HUES64 (cell line): ENCODE data around the gene RFX5. TPM values are rescaled to one million over a fixed set of nuclear protein-coding genes. Genes with fewer than 3 reads are reported as not detected.
A peak's percentile ranks its signal among the peaks of the same experiment; 100 is the strongest.
"Not testable (repeated sequence)": the region's sequence is repeated elsewhere in the genome, so short reads cannot be mapped to it uniquely, and the experiment has no call there.

Experiments used
- H3K27ac ChIP-seq: 2 replicates; pipeline ENCODE4 v1.7.0; 2013; ENCODE audit warnings: low read depth, low read length, inconsistent platforms
- H3K27me3 ChIP-seq: 2 replicates; pipeline ENCODE4 v1.6.1; 2013; ENCODE audit warnings: mild to moderate bottlenecking, low read length; ENCODE audit not compliant: insufficient read depth
- H3K36me3 ChIP-seq: 2 replicates; pipeline ENCODE4 v1.6.1; 2013; ENCODE audit warnings: mild to moderate bottlenecking, low read length; ENCODE audit not compliant: insufficient read depth
- H3K4me1 ChIP-seq: 2 replicates; pipeline ENCODE4 v1.6.1; 2013; ENCODE audit warnings: mild to moderate bottlenecking, low read length, moderate library complexity; ENCODE audit not compliant: insufficient read depth
- H3K4me3 ChIP-seq: 2 replicates; pipeline ENCODE4 v1.5.1; 2013; ENCODE audit warnings: mild to moderate bottlenecking, low read length, moderate library complexity
- H3K9ac ChIP-seq: 2 replicates; pipeline ENCODE4 v1.6.1; 2013; ENCODE audit warnings: mild to moderate bottlenecking, low read depth, low read length
- H3K9me3 ChIP-seq: 2 replicates; pipeline ENCODE4 v1.6.1; 2013; ENCODE audit warnings: low read depth, low read length; ENCODE audit not compliant: insufficient read depth
- WGBS: fragments of 150-250, 120-280 bp; methylation state at CpG from one replicate; pipeline ENCODE4 v1.1.7; 2013; ENCODE audit warnings: missing lambda C conversion rate; 5-methylcytosine and 5-hydroxymethylcytosine counted together
- polyA plus RNA-seq, 2 experiments: library from polyadenylated mRNA; stranded (reverse); fragments of 50-300 nt; gene quantifications; one replicate each; pipeline ENCODE4 v1.2.3, GENCODE V29; 2013

The RFX5 gene
- polyA plus RNA-seq (2013, experiment 1 of 2): 32.0 TPM
- 37.3 TPM for polyA plus RNA-seq (2013, experiment 2 of 2)

DNA sequence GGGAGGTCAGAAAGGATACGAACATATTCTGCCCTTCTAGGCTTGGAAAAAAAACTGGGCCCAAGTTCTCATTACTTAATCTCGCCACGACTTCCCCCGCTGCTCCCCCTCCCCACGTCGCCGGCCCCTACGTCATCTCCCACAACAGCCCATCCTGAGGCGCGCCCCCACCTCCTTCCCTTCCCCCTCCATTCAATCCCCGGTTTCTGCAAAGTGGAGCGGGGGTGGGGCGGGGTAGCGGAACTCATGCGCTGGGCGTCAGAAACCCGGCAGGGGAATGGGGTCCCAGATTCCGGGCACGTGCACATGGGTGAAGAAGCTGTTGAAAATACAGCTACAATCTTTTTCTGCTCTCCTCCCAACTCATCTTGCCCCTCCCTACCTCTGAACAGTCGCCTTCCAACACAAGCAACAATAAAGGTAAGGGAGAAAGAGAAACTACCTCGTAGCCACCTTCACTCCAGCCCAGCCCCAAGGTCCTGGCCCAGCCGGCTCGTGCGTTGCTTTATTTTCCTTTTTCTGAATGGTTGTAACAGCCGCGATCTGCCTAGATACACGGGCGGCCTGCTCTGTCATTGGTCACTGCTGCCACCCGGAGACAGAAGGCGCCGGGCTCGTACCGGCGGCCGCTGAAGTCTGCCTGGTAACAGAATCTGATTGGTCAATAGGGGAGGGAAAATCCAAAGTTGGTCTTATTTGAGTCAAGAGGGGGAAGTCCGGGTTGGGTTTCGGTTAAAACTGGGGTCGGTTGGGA lies at the start of gene RFX5:
Gene RFX5, minus strand, starts transcription at position 484 of the 754 bp plus-strand sequence. CDS start 932 bp downstream, outside the sequence.
- peak within 1 kb of the TSS; percentile 99 for H3K27ac ChIP-seq
- H3K9me3 ChIP-seq: peaks cover 10% of the 10 kb centered on the region
- H3K9ac ChIP-seq: peak within 1 kb of the TSS; percentile 97
- H3K4me1 ChIP-seq: peaks cover 16% of the 10 kb centered on the region
- H3K36me3 ChIP-seq: peaks cover 38% of the 10 kb centered on the region
- under 1% methylated on average over 36 of the region's 38 CpGs for WGBS
- H3K27me3 ChIP-seq: no peaks in the 10 kb centered on the region
- peak within 1 kb of the TSS; percentile 80 for H3K4me3 ChIP-seq

DNA sequence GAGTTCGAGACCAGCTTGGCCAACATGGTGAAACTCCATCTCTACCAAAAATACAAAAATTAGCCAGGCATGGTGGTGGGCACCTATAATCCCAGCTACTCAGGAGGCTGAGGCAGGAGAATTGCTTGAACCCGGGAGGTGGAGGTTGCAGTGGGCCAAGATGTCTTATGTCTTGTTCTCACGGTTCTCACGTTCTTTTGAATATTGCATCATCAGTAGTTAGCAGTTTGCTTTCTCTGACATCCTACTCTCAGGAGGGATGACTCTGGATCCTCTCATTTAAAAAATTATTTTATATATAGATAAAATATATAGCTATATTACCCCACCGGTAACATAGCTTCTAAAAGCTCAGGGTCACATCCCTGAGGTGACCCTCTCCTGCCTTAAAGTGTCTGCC lies 49.2 kb upstream of the RFX5 start:
- H3K36me3 ChIP-seq, H3K9me3 ChIP-seq: not testable (repeated sequence)
- WGBS: 97% methylated on average over 5 of the region's 5 CpGs

DNA sequence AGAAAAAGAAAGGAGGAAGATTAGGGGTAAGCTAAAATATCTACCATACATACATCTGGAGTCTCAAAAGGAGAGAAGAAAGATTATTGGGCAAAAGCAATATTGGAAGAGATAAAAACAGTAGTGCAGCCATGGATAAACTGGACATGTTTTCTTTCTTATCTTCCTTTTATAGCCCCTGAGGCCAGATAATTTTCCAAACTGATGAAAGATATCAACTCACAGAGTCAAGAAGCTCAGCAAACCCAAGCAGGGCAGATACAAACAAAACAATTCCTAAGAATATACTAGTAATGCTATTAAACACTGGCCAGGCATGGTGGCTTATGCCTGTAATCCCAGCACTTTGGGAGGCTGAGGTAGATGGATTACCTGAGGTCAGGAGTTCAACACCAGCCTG lies 46.5 kb upstream of the RFX5 start:
- Histone ChIP-seq H3K9me3 (no peaks in the 10 kb centered on the region), H3K27ac (no peak overlapping the region), H3K36me3 (no peaks in the 10 kb centered on the region), H3K9ac (no peak overlapping the region), H3K27me3 (no peaks in the 10 kb centered on the region), H3K4me1 (no peaks in the 10 kb centered on the region), H3K4me3 (no peak overlapping the region)

More for the DNA sequence above, 49.2 kb upstream of the RFX5 start:
- H3K27me3 ChIP-seq, H3K4me3 ChIP-seq, H3K9ac ChIP-seq, H3K4me1 ChIP-seq, H3K27ac ChIP-seq: not testable (repeated sequence)

DNA sequence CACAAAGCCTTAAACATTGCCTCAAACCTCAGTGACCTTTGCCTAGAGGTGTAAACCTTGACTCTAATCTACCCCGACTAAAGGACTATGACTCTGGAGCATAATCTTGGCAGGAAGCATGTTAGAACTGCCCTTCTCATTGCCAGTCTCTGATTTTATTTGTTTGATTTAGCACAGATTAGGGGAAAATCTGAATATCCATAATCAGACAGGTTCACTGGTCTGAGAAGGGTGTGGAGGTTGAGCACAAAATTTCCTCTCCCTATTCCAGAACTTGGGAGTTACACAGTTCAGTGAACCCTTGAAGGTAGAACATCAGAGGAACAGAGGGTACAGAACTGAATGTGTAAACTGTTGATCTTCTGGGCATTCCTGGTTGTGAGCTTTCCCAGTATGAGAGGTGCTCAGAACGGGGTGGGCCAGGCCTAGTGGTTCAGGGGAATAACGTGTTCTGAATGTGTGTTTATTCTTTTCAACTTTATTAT lies 44.1 kb upstream of the RFX5 start:
- WGBS: 93% methylated on average over 2 of the region's 3 CpGs
- Histone ChIP-seq H3K4me3 (no peak overlapping the region), H3K9ac (no peak overlapping the region), H3K27me3 (no peaks in the 10 kb centered on the region), H3K4me1 (no peaks in the 10 kb centered on the region), H3K36me3 (no peaks in the 10 kb centered on the region), H3K27ac (no peak overlapping the region), H3K9me3 (no peaks in the 10 kb centered on the region)

GRCh38 chr1:151390221-151391078 lies 43.4 kb upstream of the RFX5 start:
- H3K4me1 ChIP-seq, H3K27me3 ChIP-seq, H3K36me3 ChIP-seq, H3K27ac ChIP-seq, H3K4me3 ChIP-seq, H3K9ac ChIP-seq, H3K9me3 ChIP-seq: not testable (repeated sequence)
- 96% methylated on average over 19 of the region's 22 CpGs for WGBS

- H3K9ac ChIP-seq: no peak overlapping the region
- 78% methylated on average over 2 of the region's 2 CpGs for WGBS
Observed at GRCh38 chr1:151386002-151386401, 39.0 kb upstream of the RFX5 start.

DNA sequence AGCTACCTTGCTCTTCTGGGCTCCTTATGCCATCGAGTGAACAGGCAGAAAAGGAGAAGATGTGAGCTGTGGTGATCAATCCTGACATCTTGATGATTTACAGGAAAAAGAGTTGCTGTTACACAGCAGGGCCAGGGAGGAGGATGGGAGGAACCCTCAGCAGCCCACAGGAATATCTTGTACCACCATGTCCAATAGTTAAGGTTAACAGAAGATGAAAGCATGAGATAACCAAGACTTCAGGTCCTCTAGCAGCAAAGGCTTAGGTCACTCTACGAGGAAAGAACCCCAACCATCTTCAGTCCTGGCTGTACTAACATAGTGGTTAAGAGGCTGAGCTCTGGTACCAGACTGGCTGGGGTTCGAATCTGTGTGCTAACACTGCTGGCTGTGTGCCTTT lies 37.5 kb upstream of the RFX5 start:
- 93% methylated on average over 3 of the region's 3 CpGs for WGBS
- no peaks in the 10 kb centered on the region for H3K27me3 ChIP-seq
- no peak overlapping the region for H3K9ac ChIP-seq

More at GRCh38 chr1:151386002-151386401, 39.0 kb upstream of the RFX5 start:
- Histone ChIP-seq H3K9me3 (no peaks in the 10 kb centered on the region), H3K27me3 (no peaks in the 10 kb centered on the region), H3K36me3 (no peaks in the 10 kb centered on the region), H3K4me1 (no peaks in the 10 kb centered on the region), H3K27ac (no peak overlapping the region), H3K4me3 (no peak overlapping the region)

GRCh38 chr1:151377150-151377884 lies 30.3 kb upstream of the RFX5 start:
- H3K27ac ChIP-seq: no peak overlapping the region
- H3K9me3 ChIP-seq: no peaks in the 10 kb centered on the region
- WGBS: 90% methylated on average over 3 of the region's 3 CpGs

More for the DNA sequence above, 37.5 kb upstream of the RFX5 start:
- H3K27ac ChIP-seq: no peak overlapping the region
- no peak overlapping the region for H3K4me3 ChIP-seq
- H3K4me1 ChIP-seq: no peaks in the 10 kb centered on the region
- H3K36me3 ChIP-seq: no peaks in the 10 kb centered on the region
- H3K9me3 ChIP-seq: no peaks in the 10 kb centered on the region

GRCh38 chr1:151373196-151373595 lies 26.1 kb upstream of the RFX5 start:
- H3K27ac ChIP-seq: no peak overlapping the region
- no peaks in the 10 kb centered on the region for H3K36me3 ChIP-seq
- H3K27me3 ChIP-seq: no peaks in the 10 kb centered on the region
- H3K4me3 ChIP-seq: no peak overlapping the region
- peaks cover 6% of the 10 kb centered on the region; the same call in 1 of the 2 replicates for H3K4me1 ChIP-seq
- H3K9me3 ChIP-seq: no peaks in the 10 kb centered on the region
- H3K9ac ChIP-seq: no peak overlapping the region
- 94% methylated on average over 14 of the region's 14 CpGs for WGBS

More at GRCh38 chr1:151377150-151377884, 30.3 kb upstream of the RFX5 start:
- no peaks in the 10 kb centered on the region for H3K4me1 ChIP-seq
- H3K9ac ChIP-seq: no peak overlapping the region
- H3K36me3 ChIP-seq: no peaks in the 10 kb centered on the region
- H3K27me3 ChIP-seq: no peaks in the 10 kb centered on the region
- no peak overlapping the region for H3K4me3 ChIP-seq

DNA sequence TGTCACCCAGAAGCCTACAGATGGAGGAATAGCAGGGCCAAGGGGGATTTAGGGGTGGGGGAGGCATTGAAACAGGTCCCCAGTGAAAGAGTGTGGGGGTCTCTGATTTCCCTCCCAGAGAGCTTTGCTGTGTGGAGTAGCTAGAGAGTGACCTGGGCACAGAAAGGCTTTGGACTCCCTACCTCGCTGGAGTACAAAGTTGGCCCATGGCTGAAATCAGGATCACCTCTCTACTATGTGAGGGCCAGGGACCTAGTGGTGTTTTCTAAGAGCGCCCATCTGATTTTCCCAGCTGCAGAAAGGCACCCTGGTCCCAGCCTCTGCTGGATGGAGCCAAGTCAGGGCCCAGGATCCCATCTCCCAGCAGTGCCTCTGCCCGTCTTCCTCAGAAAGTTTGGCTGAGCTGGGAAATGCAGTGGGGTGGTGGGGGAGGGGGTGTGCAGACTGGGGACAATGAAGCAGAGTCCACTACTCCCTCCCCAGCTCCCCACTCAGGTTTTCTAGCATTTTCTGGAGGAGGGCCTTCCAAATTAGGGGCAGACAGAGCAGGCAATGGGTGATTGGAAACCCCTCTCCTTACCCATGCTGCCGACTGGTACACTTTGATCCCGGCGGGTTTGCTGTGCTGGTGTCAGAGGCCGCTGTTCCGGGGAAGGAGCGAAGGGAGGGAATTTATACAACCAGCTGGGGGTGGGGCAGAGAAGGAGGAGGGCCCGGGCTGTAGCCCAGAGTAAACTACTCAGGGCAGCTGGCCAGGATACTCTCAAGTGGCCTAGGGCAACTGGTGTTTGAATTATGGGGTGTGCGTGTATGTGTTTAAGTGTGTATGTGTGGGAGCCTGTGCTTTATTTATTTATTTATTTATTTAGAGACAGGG lies 25.2 kb upstream of the RFX5 start, which contains the start of gene SELENBP1:
Gene SELENBP1, minus strand, starts transcription at position 648 of the 877 bp plus-strand sequence. Its CDS starts 64 bp downstream, at position 584.
- WGBS: 22% methylated on average over 11 of the region's 11 CpGs
- Histone ChIP-seq H3K27me3 (no peaks in the 10 kb centered on the region), H3K9me3 (no peaks in the 10 kb centered on the region), H3K4me1 (peaks cover 6% of the 10 kb centered on the region; the same call in 1 of the 2 replicates), H3K9ac (peak within 1 kb of the TSS; percentile 69), H3K4me3 (peak within 1 kb of the TSS; percentile 55), H3K36me3 (0 out of 2 replicates have a peak, but pooled peaks cover 3% of the 10 kb centered on the region), H3K27ac (no peak within 1 kb of the TSS)
